RPMI8226 (cell line): ENCODE data around the gene ITGA2.

Experiments used
- DNase-seq: peaks from one replicate; pipeline ENCODE4 v3.0.0-alpha.2; 2015

ITGA2 gene

DNA sequence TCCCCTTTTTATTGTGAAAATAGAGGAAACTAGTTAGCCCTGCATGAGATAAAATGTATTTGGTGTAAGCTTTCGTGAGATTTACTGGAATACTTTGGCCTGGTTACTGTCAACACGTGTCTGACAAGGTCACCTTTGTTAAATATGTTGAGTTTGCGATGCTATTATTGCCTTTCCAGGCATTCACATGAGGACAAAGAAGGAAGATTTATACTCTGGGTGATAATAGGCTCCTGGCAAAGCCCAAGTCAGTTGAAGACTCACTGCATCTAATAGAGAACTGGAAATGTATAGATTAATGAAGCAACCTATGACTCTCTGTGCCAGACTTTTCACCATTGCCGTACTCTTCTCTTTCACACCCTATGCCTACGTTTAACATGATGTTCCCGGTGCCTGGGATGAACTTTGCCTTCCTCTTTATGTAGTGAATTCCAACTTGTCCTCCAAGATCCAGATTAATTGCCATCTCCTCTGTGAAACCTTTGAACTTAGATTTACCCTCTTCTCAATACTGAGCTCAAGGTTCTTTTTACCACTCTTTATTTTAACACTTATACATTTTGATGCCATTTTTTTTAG is 33.9 kb downstream of the ITGA2 start:
- DNase-seq, result no peak

DNA sequence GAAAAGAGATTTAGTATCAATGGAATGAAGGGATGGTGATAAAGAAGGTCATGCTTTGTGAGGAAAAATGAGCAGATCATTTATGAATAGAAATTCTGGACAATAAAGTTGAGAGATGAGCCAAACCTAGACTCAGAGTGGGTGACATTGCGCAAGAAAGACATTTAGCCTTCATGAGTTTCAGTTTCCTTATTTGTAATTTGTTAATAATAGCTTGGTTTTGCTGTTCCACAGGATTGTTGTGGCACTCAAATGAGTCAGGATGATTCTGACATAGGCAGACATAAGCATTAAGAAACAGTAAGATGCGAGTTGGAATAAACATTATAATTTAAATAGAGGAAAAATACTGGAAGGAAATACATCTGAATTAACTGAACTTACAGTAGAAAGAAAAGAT is 34.8 kb downstream of the ITGA2 start:
- no peak for DNase-seq

DNA sequence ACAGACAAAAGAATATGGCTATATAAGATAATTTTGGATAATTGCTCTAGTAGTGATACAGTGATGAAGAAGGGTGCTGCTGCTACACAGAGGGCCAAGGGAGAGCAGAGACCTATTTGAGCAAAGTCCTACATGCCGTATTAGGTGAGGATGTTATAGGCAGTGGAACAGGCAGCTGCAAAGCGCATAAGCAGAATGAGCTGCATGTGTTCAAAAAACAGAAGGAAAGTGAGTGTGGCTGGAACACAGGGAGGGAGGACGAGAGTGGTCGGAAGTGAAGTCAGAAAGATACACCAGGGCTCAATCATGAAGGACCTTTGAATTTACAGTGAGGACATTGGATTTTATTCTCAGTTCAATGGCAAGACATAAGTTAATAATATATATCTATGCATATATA is 35.4 kb downstream of the ITGA2 start:
- no peak for DNase-seq

DNA sequence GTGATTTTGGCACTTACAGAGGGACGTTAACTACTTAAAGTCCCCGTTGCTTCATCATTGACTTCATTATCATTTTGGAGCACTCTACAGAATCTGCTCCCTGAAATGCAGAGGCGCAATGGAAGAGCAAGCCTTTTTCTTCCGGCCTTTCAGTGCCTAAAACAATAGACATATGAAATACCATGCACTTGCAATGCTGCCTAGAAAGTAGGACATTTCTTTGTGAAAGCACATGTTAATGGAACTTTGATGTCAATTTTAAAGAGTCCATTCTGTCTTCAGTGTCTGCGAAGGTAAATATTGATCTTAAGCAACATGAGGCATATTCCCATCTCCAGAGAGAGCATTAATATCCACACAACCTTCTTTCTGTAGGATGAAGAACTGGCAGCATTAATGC is 36.3 kb downstream of the ITGA2 start:
- DNase-seq, result no peak

DNA sequence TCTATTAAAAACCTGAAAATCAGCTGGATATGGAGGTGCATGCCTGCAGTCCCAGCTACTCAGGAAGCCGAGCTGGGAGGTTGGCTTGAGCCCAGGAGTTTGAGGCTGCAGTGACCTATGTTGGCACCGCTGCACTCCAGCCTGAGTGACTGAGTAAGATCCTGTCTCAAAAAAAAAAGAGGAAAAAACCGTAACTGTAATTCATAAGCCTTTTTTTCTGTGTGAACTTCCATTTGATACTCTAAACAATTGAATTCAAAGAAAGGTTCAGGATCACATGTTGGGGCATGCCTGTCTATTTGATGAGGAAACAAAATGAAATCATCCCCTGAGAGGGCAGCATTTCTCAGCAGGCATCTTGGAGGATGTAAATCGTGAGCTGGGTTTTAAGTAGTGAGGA is 38.8 kb downstream of the ITGA2 start:
- DNase-seq, result no peak

DNA sequence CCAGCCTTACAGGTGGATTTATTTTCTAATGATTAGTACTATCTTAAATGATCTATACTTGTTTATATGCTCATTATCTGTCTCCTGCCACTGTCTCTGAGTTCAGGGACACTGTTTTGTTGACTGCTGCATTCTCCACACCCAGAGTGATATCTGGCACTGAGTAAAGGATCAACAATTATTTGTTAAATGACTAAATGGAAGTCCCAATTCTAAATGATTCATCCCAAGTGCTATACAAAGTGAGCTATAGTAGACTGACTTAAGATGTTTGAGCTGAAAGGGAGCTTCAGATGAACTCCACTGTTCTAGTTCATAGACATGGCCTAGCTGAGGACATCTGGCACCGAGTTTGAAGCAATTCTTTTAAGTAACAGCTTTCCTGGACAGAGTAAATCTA is 40.5 kb downstream of the ITGA2 start:
- DNase-seq, result no peak

DNA sequence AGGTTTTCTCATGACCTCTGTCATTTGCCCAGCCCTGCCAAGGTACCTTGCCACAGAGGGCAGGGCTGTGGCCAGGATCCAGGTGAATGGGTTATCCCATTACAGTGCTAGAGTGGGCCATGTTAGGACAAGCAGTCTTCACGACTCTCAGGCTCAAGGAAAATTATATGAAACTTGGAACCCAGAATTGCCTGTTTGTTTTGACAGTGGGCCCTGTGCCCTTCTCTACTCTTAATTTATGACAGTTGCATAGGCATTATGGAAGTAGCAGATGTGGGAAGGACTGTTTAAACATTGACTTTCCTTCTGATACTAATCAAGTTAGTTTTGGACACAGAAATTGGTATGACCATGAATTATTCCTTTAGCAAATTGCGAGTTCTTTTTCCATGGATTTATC is 41.7 kb downstream of the ITGA2 start:
- no peak for DNase-seq

DNA sequence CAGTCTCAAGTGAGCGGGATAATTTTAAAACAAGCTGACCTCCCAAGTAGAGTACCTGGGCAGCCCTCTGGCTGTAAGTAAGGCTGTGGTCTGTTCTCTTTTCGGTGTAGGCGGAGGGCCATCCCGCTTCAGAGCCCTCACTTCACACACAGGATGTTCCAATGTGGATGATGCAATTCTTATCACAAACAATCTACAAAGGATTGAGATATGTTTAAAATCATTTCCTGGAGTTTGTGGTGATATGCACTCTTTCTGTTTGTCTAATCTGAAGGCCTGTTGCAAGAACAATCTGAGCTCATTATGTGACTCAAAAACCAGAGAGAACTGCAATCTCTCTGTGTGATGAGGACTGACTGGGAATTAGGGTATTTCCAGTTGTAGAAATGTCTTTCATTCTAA is 42.5 kb downstream of the ITGA2 start:
- DNase-seq, result no peak

DNA sequence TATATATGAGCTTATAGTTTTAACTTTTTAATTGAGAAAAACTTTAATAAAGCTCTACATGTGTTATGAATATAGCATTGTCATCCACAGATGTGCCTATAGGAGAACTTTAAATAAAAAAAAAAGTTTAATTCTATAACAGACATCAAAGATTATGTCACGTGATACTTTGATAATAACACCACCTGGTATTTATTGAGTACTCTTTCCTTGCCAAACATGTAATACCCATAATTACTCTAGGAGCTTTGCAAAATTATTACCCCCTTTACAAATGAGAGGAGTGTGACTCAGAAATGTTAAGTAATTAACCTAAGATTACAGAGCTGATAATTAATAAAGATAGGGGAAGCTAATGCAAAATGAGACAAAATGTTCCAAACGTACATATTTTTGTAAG is 43.0 kb downstream of the ITGA2 start:
- no peak for DNase-seq

DNA sequence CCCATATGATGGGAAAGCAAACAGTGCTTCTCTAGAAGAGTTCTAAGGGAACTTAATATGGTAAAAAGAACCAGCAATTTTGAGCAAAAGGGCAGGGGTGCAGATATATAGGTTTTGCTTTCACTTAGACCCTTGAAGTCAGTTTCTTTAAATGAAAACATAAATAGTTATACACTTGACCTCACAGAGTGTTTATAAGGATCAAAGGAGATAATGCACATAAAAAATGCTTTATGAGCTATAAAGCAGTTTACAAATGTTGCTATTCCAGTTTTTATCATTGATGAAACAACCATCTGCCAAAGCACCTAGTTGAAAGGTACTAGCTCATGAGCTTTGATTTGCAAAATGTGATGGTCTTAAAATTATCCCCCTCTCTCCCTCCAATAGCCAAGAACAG is 45.7 kb downstream of the ITGA2 start:
- no peak for DNase-seq

DNA sequence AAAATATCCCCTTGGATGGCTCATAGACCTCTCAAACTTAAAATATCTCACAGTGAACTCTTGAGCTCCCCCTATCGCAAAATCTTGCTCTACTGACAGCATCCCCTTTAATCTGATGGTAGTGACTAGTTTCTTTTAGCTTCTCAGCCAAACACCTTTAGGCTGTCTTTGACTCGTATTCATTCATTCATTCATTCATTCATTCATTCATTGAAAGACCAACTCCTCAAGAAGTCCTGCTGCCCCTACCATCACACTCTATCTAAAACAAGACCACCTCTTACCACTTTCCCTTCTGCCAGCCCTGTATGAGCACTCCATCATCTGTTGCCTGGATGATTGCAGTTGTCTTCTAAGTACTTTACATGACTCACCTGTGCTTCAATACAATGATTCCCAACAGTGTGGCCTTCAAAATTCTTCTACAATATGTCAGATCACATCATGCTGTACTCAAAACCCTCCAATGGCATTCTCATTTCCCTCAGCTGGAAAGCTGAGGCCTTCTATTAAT is 46.8 kb downstream of the ITGA2 start:
- DNase-seq, result peak; percentile 28

DNA sequence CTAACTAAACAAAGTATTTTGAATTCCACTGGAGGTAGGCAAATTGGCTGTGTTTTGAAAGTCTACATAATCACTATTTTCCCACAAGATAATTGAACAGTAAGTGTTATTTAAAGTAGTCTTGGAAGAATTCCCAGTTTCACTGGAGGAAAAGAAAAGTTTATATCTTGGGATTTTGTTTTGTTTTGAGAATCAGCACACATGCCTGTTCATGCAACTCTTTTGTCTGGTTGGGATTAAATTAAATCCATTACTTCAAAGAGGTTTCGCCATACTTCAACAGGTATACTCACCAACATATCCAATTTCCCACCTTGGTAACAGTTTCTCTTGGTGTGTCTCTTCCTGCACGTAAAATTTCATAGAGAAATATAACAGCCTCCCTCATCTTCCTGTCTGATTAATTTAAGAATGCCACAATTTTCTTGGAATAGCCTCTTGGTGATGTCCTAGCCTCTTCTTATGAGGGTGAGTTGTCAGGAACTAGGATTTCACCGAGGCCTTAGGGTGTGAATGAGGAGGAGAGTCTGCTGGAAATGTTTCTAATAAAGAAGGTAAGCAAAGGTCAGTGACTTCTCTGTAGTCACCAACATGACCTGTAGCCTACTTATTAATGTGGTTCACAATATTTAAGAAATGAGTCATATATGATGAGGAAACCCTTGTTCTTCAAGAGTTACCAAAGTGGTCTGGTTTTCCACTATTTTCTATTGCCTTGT is 48.1 kb downstream of the ITGA2 start:
- DNase-seq, result no peak

DNA sequence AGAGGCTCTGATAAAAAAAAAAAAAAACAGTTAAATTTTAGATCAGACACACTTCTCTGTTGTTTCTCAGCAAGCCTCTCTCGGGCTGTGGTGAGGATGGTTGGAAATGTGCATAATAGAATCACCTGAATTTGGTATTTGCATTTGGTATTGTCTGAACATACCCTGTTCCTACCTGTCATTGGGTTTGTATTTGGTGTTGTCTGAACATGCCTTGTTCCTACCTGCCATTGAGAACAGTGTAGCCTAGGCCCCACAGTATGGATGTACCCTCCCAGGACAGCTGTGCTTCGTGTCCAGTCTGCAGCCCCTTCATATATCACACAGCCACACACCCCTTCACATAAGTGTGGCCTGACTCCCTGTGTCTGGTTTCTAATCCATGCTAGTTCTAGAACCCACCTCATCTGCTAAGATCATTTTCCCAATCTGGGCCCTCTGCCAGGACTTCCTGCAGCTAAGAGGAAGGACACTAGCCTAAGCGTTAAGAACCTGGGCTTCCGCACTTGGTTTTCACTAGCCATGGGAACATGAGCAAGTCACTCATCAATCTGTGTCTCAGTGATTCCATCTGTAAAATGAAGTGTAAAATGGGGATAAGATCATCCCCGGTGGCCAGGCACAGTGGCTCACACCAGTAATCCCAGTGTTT is 49.2 kb downstream of the ITGA2 start:
- DNase-seq, result no peak

DNA sequence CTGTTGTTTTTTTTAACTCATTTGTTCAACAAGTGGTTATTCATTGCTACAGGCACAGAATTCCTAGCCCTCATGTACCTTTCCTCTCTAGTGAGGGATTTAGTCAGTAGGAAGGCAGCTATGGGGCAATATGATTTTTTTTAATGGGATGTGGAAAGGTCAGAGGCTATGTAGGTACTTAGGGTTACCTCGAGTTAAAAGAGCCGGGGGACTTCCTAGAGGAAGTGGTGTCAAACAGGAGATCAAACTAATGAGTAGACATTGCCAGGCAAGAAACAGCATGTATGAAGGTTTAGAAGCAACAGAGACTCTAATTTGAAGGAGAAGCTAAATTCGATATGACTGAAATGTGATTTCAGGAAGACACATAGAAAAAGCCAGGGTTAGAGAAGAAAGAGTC is 50.7 kb downstream of the ITGA2 start:
- no peak for DNase-seq

DNA sequence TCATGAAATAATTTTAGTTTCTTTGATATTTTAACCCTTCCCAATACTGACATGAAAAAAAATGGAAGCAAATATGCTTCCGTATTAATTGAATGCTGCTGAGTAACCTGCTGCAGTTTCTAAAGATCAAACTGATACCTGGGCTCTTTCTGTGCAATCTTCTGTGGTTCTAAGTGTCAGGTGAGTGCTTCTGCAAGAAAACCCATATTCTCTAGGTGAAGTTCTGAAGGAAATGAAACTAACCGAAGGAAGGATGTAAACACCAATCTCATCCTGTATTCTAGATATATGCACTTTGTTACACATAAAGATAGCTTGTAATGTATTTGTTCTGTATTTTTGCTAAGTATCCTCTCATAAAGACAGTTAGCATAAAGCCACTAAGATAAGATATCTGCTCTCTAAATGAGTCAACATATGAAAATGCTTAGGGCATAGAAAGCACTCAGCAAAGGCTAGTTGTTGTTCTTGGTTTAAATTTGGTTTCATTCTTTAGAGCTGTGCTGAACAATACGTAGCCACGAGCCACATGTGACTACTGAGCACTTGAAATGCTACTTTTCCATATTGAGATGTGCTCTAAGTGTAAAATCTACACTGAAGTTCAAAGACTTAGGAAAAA is 52.0 kb downstream of the ITGA2 start:
- DNase-seq, result no peak

DNA sequence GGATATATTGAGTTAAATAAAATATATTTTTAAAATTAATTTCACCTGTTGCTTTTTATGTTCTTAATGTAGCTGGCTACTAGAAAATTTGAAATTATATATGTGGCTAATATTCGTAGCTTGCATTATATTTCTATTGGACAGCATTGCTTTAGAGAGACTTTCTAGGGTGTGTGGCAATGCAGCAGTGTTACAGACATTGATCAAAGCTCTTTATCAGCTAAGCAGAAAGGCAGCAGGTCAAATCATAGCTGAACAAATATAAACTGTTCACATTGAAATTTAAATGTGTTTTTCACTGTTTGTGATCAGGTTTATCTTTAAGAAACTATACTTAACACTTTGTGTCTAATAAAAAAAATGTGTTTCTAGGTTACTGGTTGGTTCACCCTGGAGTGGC is 52.6 kb downstream of the ITGA2 start:
- DNase-seq, result no peak

DNA sequence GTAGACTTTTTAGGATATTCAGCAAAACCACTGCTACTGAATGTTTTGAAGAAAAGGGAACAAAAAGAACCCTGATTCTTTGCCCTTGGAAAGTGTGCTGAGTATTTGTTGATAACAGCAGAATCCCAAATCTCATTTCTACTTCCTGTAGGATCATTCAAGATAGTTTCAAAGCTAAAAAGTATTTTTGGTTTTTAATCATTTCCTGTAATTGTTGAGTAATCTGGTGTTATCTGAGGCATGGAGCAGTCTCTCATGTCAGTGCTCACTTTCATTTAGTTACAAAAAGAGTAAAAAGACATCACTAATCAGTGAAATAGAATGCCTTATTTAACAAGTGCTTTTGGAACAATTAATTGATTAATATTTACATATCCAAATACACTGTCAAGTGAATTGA is 56.1 kb downstream of the ITGA2 start:
- no peak for DNase-seq

DNA sequence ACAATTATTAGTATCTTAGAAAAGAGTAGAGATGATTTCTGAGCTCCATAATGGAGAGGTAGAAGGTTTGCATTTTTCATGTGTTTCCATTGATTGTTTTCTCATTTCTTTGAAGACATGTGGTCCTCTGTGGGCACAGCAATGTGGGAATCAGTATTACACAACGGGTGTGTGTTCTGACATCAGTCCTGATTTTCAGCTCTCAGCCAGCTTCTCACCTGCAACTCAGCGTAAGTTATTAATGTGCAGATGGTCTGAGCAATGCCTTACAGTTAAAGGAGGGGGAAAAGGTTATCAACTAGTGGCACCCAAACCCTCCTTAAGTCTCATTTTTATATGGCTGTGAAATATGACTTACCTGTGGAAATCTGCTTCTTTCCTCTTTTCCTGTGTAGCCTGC is 59.1 kb downstream of the ITGA2 start:
- DNase-seq, result no peak

DNA sequence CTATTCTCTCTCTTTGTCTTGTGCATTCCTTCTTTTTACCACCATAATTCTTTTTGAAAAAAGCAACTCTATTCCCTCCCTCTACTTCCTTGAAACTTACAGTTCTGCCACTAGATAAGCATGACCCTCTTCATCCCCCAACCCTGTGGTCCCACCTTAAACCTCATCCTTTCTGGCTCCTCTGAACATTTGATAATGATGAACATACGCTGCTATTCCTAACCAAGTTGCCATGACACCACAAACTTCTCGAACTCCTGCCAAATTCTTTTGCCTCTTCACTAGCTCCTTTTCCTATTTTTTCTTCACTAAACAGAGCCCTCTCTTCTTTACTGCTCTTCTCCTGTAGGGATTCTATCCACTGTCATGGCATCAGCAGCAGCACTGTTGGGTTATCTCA is 63.3 kb downstream of the ITGA2 start:
- no peak for DNase-seq

DNA sequence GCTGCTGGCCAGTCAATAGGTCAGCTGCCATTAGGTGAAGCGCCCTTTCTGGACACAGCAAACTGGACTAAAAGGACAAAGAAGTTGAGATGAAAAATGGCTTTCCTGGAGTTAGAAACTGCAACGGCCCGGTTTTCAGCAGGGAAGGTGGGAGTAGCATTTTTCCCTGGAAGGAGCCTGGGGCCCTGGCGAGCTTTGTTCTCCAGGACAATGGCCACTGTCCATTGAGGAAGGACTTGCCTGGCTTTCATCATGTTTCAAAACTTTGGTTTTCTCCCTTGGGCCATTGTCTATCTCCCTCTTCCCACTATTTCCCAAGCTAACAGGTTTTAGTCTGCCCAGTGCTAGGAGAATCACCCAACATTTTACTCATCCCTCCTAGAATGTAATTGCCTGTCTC is 64.2 kb downstream of the ITGA2 start:
- DNase-seq, result no peak

DNA sequence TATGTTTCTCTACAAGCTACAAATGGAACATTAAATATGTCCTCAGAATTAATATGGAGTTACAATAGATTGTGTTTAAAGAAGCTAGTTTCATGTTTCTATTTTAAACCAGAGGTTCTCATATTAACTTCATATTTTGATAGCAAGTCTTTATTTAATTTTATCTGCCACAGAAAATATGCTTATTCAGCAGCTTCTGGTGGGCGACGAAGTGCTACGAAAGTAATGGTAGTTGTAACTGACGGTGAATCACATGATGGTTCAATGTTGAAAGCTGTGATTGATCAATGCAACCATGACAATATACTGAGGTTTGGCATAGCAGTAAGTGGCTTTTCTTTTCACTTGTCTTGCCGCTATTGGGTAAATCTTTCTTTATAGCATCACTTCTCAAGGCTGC is 66.2 kb downstream of the ITGA2 start:
- no peak for DNase-seq

DNA sequence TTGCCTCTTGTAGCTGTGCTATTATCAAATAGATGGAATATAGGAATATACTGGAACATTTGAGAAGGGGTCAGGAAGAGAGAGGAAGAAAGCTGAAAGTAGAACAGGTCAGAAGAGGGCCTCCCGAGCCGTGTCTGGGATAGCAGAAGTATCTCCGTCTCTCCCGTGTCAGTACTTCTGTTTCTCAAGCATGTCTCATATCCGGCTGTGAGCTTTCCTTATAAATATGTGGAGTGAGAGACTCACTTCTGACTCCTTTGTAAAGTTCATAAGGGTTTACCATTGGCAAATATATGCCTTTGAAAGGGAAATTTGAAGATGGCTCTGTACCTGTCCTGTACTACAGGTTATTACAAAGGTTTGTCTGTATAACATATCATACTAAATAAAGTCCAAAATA is 70.1 kb downstream of the ITGA2 start:
- DNase-seq, result no peak

DNA sequence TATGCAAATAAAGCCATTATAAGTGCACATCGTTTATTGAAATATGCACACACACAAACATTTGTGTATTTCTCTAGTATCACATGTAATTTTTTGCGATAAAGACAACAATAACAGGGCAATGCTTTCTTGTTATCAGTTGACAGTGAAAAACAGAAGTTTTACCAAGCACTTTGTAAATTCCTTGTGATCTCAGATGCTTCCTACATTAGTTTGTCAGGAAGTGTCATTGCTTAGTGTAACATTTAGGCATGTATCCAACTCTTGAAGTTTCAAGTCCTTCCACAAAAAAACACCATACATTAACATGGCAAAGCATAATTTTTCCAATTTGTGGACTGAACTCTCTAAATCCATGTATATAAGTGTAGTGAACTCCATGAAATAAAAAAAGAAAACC is 74.0 kb downstream of the ITGA2 start:
- DNase-seq, result no peak

DNA sequence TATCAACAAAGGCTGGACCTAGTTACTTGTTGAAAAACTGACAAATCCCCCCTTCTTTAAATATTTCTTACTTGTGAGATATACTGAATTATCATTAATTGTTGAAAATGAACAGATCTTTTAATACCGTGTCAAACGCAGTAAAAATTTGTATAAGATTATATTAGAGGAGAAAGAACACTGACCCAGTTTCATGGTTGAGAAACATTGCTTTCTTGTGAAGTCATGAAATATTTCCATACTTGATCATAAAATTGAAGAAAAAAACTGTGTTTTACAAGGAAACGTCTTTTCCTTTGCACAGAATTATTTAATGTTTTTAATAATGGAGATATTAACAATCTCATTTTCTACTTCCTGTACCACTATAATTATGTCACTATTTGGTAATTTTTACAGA is 74.6 kb downstream of the ITGA2 start:
- DNase-seq, result no peak
